Frontal cortex (tissue), 4 donors: ENCODE results near the gene SLC10A3. TPM values are rescaled to one million over a fixed set of nuclear protein-coding genes. Genes with fewer than 3 reads are reported as not detected.

Experiments used
- DNase-seq, 2 donors: peaks; one replicate each; pipeline ENCODE4 v3.0.0; 2012; ENCODE audit warnings: low spot score in 2 of 2
- FAIRE-seq: peaks from 2 replicates; lab custom pipeline; 2012; peaks lifted over from hg19 to GRCh38; lab: Jason Lieb, UNC
- total RNA-seq: library from RNA; depleted of rRNA; stranded (reverse); fragments of >200 nt; gene quantifications from one replicate; pipeline ENCODE4 v1.2.3, GENCODE V29; 2014
- donor health status: control.
- donor health status: control.
- donor health status: control.

The SLC10A3 gene
- total RNA-seq, 1 donor from 2014 or later = 2.4 TPM

- DNase-seq (no peak), FAIRE-seq (no peak)
These were observed 5.0 kb downstream of the SLC10A3 start for GRCh38 chrX:154485150-154486051.

- DNase-seq (no peak), FAIRE-seq (no peak)
These were observed 5.9 kb downstream of the SLC10A3 start for GRCh38 chrX:154484255-154485149.

GRCh38 chrX:154483325-154483724, 7.1 kb downstream of the SLC10A3 start:
- FAIRE-seq = no peak
- no peak for DNase-seq

GRCh38 chrX:154482786-154483185, 7.6 kb downstream of the SLC10A3 start:
- FAIRE-seq (no peak), DNase-seq (no peak)

- FAIRE-seq = no peak
- no peak for DNase-seq
These were observed 8.4 kb downstream of the SLC10A3 start for GRCh38 chrX:154481911-154482601.

GRCh38 chrX:154481195-154481594, 9.2 kb downstream of the SLC10A3 start:
- DNase-seq (no peak), FAIRE-seq (no peak)

- FAIRE-seq = no peak
These were observed 11.5 kb downstream of the SLC10A3 start, which contains the start of gene LAGE3 for GRCh38 chrX:154478728-154479622. TSS of gene LAGE3 (minus strand) at chrX:154479281. CDS start at chrX:154478915, 366 bp downstream.

GRCh38 chrX:154477891-154478477, 12.4 kb downstream of the SLC10A3 start:
- FAIRE-seq (no peak), DNase-seq (no peak)

More at GRCh38 chrX:154478728-154479622, 11.5 kb downstream of the SLC10A3 start, which contains the start of gene LAGE3:
- peak; percentile 93 for DNase-seq

- no peak for DNase-seq
- FAIRE-seq = no peak
These were observed 13.6 kb downstream of the SLC10A3 start for GRCh38 chrX:154476821-154477220.

- DNase-seq (no peak), FAIRE-seq (no peak)
These were observed 16.7 kb downstream of the SLC10A3 start for GRCh38 chrX:154473683-154474082.

GRCh38 chrX:154472685-154473632, 17.5 kb downstream of the SLC10A3 start:
- no peak for DNase-seq
- no peak for FAIRE-seq

- FAIRE-seq = no peak
- DNase-seq = no peak
These were observed 18.4 kb downstream of the SLC10A3 start for GRCh38 chrX:154471839-154472684.

GRCh38 chrX:154470914-154471568, 19.4 kb downstream of the SLC10A3 start:
- FAIRE-seq = no peak
- no peak for DNase-seq

GRCh38 chrX:154470434-154470833, 20.0 kb downstream of the SLC10A3 start:
- no peak for FAIRE-seq
- DNase-seq = no peak

- no peak for DNase-seq
These were observed 20.5 kb downstream of the SLC10A3 start for GRCh38 chrX:154469880-154470279.

GRCh38 chrX:154469114-154469513, 21.3 kb downstream of the SLC10A3 start:
- DNase-seq (no peak), FAIRE-seq (no peak)

More at GRCh38 chrX:154469880-154470279, 20.5 kb downstream of the SLC10A3 start:
- FAIRE-seq = no peak
